Ovary (tissue), 3 donors: ENCODE measurements around the gene PRRC2C.

Experiments
- CTCF ChIP-seq, 3 donors: fragments of 450-650 bp in 2 of 3; fragments of 200-600 bp in 1 of 3; IDR thresholded peaks; one replicate each; pipeline versions ENCODE4 v1.5.1 to v1.8.0; 2016 to 2022; ENCODE audit warnings: antibody characterized with exemption in 3 of 3, mild to moderate bottlenecking in 1 of 3
- POLR2A ChIP-seq: fragments of 450-650 bp; IDR thresholded peaks from one replicate; pipeline ENCODE4 v1.6.1; 2017; ENCODE audit warnings: antibody characterized with exemption, mild to moderate bottlenecking, moderate library complexity
- donor health status: DM: no; HTN: no; CAD: no.

GRCh38 chr1:171641076-171641864 lies 155.9 kb downstream of the PRRC2C start:
- TF ChIP-seq CTCF (IDR thresholded peaks at IDR 0.05): no peak
- no peak for TF ChIP-seq POLR2A
